ENCODE results near the gene CDK14.

DNA sequence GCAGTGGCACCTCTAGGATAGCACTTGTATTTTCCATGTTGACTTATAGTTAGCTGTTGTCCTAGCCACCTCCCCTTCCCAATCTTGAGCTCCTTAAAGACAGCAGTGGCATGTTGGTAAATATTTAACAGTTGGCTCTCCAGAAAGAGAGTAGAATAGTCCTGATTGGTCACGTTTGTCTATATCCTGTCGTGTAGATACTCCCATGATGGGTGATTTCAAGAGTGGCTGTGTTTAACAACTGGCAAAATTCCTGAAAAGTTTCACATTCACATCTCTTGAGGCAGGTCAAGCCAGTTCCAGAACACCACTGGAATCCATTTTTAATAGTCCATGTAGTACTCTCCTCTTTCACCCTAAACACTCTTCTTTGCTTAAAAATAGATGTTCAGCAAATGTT, 599.9 kb downstream of the CDK14 start:
- no peak for TF ChIP-seq RAD21 (conservative IDR thresholded peaks at IDR 0.05)
- TF ChIP-seq POLR2AphosphoS5 (IDR thresholded peaks at IDR 0.05) = no peak
- TF ChIP-seq, protein P1, sequence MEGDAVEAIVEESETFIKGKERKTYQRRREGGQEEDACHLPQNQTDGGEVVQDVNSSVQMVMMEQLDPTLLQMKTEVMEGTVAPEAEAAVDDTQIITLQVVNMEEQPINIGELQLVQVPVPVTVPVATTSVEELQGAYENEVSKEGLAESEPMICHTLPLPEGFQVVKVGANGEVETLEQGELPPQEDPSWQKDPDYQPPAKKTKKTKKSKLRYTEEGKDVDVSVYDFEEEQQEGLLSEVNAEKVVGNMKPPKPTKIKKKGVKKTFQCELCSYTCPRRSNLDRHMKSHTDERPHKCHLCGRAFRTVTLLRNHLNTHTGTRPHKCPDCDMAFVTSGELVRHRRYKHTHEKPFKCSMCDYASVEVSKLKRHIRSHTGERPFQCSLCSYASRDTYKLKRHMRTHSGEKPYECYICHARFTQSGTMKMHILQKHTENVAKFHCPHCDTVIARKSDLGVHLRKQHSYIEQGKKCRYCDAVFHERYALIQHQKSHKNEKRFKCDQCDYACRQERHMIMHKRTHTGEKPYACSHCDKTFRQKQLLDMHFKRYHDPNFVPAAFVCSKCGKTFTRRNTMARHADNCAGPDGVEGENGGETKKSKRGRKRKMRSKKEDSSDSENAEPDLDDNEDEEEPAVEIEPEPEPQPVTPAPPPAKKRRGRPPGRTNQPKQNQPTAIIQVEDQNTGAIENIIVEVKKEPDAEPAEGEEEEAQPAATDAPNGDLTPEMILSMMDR (IDR thresholded peaks at IDR 0.05; ENCODE audit: poor library complexity, severe bottlenecking) = no peak
- no peak for TF ChIP-seq TAF1 (IDR thresholded peaks at IDR 0.05; ENCODE audit: low read depth)
- TF ChIP-seq, protein P2, sequence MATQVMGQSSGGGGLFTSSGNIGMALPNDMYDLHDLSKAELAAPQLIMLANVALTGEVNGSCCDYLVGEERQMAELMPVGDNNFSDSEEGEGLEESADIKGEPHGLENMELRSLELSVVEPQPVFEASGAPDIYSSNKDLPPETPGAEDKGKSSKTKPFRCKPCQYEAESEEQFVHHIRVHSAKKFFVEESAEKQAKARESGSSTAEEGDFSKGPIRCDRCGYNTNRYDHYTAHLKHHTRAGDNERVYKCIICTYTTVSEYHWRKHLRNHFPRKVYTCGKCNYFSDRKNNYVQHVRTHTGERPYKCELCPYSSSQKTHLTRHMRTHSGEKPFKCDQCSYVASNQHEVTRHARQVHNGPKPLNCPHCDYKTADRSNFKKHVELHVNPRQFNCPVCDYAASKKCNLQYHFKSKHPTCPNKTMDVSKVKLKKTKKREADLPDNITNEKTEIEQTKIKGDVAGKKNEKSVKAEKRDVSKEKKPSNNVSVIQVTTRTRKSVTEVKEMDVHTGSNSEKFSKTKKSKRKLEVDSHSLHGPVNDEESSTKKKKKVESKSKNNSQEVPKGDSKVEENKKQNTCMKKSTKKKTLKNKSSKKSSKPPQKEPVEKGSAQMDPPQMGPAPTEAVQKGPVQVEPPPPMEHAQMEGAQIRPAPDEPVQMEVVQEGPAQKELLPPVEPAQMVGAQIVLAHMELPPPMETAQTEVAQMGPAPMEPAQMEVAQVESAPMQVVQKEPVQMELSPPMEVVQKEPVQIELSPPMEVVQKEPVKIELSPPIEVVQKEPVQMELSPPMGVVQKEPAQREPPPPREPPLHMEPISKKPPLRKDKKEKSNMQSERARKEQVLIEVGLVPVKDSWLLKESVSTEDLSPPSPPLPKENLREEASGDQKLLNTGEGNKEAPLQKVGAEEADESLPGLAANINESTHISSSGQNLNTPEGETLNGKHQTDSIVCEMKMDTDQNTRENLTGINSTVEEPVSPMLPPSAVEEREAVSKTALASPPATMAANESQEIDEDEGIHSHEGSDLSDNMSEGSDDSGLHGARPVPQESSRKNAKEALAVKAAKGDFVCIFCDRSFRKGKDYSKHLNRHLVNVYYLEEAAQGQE (IDR thresholded peaks at IDR 0.05; ENCODE audit: borderline replicate concordance) = no peak
